Endometrium (tissue), 2 donors: Measurements from ENCODE around the gene RCAN3.

ENCODE experiments used
- FAIRE-seq: peaks from 2 replicates; lab custom pipeline; 2012; peaks lifted over from hg19 to GRCh38; lab: Jason Lieb, UNC
- donor health status: control.
- donor health status: control.

Gene RCAN3

DNA sequence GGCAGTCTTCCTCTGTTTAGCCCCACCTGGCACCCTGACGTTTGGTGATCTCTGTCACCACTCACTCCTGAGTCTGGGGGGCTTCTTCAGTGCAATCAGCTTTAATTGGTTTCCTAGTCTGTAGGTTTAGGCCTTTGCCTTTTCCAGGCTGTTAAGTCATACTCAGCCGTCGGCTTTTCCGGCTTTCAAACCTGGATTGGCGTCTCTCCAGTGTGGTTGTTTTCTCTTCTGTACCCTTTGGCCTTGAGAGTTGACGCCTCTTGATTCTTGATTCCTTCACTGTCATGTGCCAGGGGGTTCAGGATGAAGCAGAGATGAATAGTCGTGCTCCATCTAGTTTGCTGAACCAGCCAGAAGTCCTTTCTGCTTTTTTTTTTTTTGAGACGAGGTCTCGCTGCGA lies 78.1 kb downstream of the RCAN3 start:
- no peak for FAIRE-seq

DNA sequence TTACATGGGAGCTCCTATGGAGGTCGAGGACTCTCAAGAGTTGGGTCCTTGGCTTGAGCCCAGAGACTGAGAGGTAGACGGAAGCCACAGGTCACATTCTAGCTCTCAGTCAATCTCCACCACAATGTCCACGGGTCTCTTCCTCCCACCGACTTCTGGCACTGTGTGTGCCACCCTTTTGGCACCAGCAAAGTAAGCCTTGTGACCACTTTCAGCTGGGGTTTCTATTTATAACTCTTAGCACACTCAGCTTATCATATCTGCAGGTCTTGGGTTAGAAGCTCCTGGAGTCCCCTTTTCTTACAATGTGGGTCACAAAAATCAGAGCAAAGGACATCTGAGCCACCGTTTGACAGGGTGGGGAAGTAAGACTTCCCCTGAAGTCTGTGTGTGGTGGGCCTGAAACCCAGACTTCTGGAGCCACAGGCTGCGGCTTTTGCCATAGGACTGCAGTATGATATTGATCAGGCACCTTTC lies 81.6 kb downstream of the RCAN3 start:
- no peak for FAIRE-seq

GRCh38 chr1:24586119-24586518 lies 83.5 kb downstream of the RCAN3 start:
- FAIRE-seq = no peak

DNA sequence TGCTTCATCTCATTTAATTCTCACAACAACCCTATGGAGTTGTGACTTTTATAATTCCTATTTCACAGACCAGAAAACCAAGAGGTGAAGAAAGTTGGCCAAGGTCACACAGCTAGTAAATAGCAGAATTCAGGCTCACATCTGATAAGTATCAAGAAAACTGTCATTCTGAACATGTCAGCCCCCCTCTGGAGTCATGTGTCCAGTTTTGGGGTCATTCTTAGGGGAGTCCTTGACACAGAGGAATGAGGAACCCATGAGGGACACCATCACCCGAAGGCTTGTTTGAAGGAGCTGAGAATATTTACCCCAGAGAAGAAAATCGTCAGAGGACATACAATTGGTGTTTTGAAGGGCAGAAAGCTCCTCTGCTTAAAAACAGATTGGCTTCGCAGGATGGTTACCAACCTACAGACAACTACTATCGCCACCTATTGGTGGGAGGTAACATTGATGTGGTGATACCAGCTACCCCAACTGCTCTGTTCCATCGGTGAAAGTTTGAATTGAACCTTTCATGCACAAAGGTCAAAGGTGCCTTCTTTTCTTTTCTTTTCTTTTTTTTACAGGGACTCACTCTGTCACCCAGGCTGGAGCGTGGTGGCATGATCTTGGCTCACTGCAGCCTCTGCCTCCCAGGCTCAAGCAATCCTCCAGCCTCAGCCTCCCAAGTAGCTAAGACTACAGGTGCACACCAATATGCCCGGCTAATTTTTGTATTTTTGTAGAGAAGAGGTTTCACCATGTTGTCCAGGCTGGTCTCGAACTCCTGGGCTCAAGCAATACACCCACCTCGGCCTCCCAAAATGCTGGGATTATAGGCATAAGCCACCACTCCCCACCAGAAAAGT lies 84.6 kb downstream of the RCAN3 start:
- no peak for FAIRE-seq

- FAIRE-seq = no peak
These were observed 85.9 kb downstream of the RCAN3 start for GRCh38 chr1:24588573-24588972.

DNA sequence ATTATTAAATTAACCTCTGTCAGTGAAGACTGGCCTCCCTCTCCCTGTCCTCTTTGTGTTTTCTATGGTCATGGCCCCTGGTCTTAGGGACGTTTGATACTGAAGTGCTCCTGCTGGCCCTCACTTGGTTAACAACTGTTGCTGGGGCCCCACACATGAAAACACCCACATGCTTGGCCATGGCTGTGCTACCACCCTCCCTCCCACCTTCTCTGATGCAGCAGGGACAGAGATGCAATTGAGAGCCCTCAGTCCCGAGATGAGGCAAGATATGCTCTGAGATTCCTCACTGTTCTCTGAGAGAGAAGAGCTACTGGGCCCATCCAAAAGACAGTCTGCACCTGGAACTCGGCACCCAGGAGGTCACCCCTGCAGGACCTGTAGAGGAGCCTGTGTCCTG lies 86.6 kb downstream of the RCAN3 start:
- FAIRE-seq = no peak
